HepG2 (cell line): ENCODE measurements around the gene PNLDC1. TPM values are rescaled to one million over a fixed set of nuclear protein-coding genes. Genes with fewer than 3 reads are reported as not detected.
A peak's percentile ranks its signal among the peaks of the same experiment; 100 is the strongest.

Source experiments
- ARID2 ChIP-seq: sonication (generic); formaldehyde crosslinking; IDR thresholded peaks from 2 replicates; pipeline ENCODE4 v1.8.1; 2022; ENCODE audit warnings: mild to moderate bottlenecking, missing genetic modification reagents, borderline replicate concordance
- CENPT ChIP-seq: sonication (generic); formaldehyde crosslinking; IDR thresholded peaks from 2 replicates; pipeline ENCODE4 v1.8.0; 2022; ENCODE audit warnings: low read depth, mild to moderate bottlenecking, moderate library complexity, missing genetic modification reagents
- EEA1 ChIP-seq: sonication (generic); formaldehyde crosslinking; IDR thresholded peaks from 2 replicates; pipeline ENCODE4 v1.5.1; 2020; ENCODE audit warnings: mild to moderate bottlenecking, missing genetic modification reagents, borderline replicate concordance
- FIP1L1 ChIP-seq: fragments of 200-400 bp; formaldehyde crosslinking; IDR thresholded peaks from 2 replicates; pipeline ENCODE4 v1.6.1; 2018; ENCODE audit warnings: low read depth, mild to moderate bottlenecking, low read length, moderate library complexity, borderline replicate concordance; ENCODE audit not compliant: insufficient read depth
- KDM3A ChIP-seq: IDR thresholded peaks from 2 replicates; pipeline ENCODE4 v1.6.1; 2018; ENCODE audit warnings: low read depth, missing compliant biosample characterization
- TCF12 ChIP-seq, 2 experiments: fragments of 450-650 bp in 1 of 2; sonication (generic) in 1 of 2; formaldehyde crosslinking in 1 of 2; IDR thresholded peaks; 2 replicates each; pipeline versions ENCODE4 v1.6.1 to v1.8.0; 2017 to 2022; ENCODE audit warnings: antibody characterized with exemption in 1 of 2, mild to moderate bottlenecking in 1 of 2, missing genetic modification reagents in 1 of 2, moderate library complexity in 1 of 2
- ZBTB21 ChIP-seq: sonication (generic); formaldehyde crosslinking; IDR thresholded peaks from 2 replicates; pipeline ENCODE4 v1.4.0; 2020; ENCODE audit warnings: missing genetic modification reagents
- ZNF296 ChIP-seq: sonication (generic); formaldehyde crosslinking; conservative IDR thresholded peaks from 2 replicates; pipeline ENCODE4 v1.5.0; 2020; ENCODE audit warnings: mild to moderate bottlenecking, missing genetic modification reagents
- ZNF510 ChIP-seq: sonication (generic); formaldehyde crosslinking; IDR thresholded peaks from 2 replicates; pipeline ENCODE4 v1.4.0; 2020; ENCODE audit warnings: low read depth, mild to moderate bottlenecking, missing genetic modification reagents
- ZNF687 ChIP-seq: sonication (generic); formaldehyde crosslinking; IDR thresholded peaks from 2 replicates; pipeline ENCODE4 v1.5.1; 2020; ENCODE audit warnings: mild to moderate bottlenecking, missing genetic modification reagents, moderate library complexity
- polyA plus RNA-seq, 8 experiments: library from polyadenylated mRNA; depleted of rRNA in 3 of 8; stranded (reverse) in 7 of 8; unstranded in 1 of 8; fragments of >200 nt; fragmentation: Illumina TruSeq in 4 of 8; extraction: Trizol in 4 of 8; gene quantifications; 2 replicates each; pipeline versions ENCODE4 v1.2.1 to v1.2.3, GENCODE V29; 2011 to 2016; ENCODE audit warnings: low read depth in 4 of 8, missing spikeins in 1 of 8, mixed read lengths in 1 of 8; ENCODE audit not compliant: insufficient read depth in 1 of 8
- total RNA-seq, 5 experiments: library from RNA; depleted of rRNA; stranded (reverse); fragments of >200 nt; fragmentation: Illumina TruSeq; extraction: Trizol; gene quantifications; 2 replicates each; pipeline ENCODE4 v1.2.3, GENCODE V29; 2016; ENCODE audit warnings: low read depth in 1 of 5
- TF ChIP-seq, protein P1 (sequence below): sonication (generic); formaldehyde crosslinking; IDR thresholded peaks from 2 replicates; pipeline ENCODE4 v1.4.0; 2020; ENCODE audit warnings: mild to moderate bottlenecking, missing genetic modification reagents
- TF ChIP-seq, protein P2 (sequence below): sonication (generic); formaldehyde crosslinking; IDR thresholded peaks from 2 replicates; pipeline ENCODE4 v1.4.0; 2020; ENCODE audit warnings: low read depth, mild to moderate bottlenecking, missing genetic modification reagents

PNLDC1 gene
- total and polyA plus RNA-seq, 2 of the 13 experiments (the other 11 are each of a cell fraction or from before 2014, with no cell fraction given), result not detected

- TF ChIP-seq, protein P1, sequence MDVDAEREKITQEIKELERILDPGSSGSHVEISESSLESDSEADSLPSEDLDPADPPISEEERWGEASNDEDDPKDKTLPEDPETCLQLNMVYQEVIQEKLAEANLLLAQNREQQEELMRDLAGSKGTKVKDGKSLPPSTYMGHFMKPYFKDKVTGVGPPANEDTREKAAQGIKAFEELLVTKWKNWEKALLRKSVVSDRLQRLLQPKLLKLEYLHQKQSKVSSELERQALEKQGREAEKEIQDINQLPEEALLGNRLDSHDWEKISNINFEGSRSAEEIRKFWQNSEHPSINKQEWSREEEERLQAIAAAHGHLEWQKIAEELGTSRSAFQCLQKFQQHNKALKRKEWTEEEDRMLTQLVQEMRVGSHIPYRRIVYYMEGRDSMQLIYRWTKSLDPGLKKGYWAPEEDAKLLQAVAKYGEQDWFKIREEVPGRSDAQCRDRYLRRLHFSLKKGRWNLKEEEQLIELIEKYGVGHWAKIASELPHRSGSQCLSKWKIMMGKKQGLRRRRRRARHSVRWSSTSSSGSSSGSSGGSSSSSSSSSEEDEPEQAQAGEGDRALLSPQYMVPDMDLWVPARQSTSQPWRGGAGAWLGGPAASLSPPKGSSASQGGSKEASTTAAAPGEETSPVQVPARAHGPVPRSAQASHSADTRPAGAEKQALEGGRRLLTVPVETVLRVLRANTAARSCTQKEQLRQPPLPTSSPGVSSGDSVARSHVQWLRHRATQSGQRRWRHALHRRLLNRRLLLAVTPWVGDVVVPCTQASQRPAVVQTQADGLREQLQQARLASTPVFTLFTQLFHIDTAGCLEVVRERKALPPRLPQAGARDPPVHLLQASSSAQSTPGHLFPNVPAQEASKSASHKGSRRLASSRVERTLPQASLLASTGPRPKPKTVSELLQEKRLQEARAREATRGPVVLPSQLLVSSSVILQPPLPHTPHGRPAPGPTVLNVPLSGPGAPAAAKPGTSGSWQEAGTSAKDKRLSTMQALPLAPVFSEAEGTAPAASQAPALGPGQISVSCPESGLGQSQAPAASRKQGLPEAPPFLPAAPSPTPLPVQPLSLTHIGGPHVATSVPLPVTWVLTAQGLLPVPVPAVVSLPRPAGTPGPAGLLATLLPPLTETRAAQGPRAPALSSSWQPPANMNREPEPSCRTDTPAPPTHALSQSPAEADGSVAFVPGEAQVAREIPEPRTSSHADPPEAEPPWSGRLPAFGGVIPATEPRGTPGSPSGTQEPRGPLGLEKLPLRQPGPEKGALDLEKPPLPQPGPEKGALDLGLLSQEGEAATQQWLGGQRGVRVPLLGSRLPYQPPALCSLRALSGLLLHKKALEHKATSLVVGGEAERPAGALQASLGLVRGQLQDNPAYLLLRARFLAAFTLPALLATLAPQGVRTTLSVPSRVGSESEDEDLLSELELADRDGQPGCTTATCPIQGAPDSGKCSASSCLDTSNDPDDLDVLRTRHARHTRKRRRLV, result peak; percentile 26; the same call in 1 of the 2 replicates
- TF ChIP-seq ZNF510 (CRISPR knock-in tag), result no peak
- no peak; the same call in 1 of the 2 replicates for TF ChIP-seq KDM3A
- peak; percentile 84 for TF ChIP-seq ARID2 (CRISPR knock-in tag)
- TF ChIP-seq, protein P2, sequence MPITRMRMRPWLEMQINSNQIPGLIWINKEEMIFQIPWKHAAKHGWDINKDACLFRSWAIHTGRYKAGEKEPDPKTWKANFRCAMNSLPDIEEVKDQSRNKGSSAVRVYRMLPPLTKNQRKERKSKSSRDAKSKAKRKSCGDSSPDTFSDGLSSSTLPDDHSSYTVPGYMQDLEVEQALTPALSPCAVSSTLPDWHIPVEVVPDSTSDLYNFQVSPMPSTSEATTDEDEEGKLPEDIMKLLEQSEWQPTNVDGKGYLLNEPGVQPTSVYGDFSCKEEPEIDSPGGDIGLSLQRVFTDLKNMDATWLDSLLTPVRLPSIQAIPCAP, result no peak
- TF ChIP-seq FIP1L1, result no peak
- TF ChIP-seq ZNF687, result peak; percentile 3
- no peak; the same call in 1 of the 2 replicates for TF ChIP-seq CENPT (CRISPR knock-in tag)
- no peak for TF ChIP-seq EEA1
- TF ChIP-seq TCF12 (IDR thresholded peaks at IDR 0.05), result no peak
- TF ChIP-seq TCF12 (CRISPR knock-in tag; IDR thresholded peaks at IDR 0.05), result no peak
- TF ChIP-seq ZNF296 (CRISPR knock-in tag), result 0 out of 2 replicates have a peak, but pooled peaks have one; percentile 31
- no peak for TF ChIP-seq ZBTB21 (CRISPR knock-in tag)
These were observed 38.8 kb upstream of the PNLDC1 start (continued) for GRCh38 chr6:159761129-159761872.
